GM11168 (cell line): ENCODE data around the gene SSBP4.

ENCODE experiments used
- in situ Hi-C: fragments of 300-500 bp; cut with MboI; formaldehyde crosslinking; loops from one replicate; pipeline ENCODE4 v1.12.0; 2022; ENCODE audit warnings: low sequenced_read_pairs; ENCODE audit not compliant: unreplicated experiment

SSBP4 gene

GRCh38 chr19:18431351-18432197 is 12.4 kb downstream of the SSBP4 start:
- in situ Hi-C loops, result no loop called here

- in situ Hi-C loops, result no loop called here
These were observed 13.2 kb downstream of the SSBP4 start for GRCh38 chr19:18432275-18433014.

GRCh38 chr19:18433015-18433691 is 14.0 kb downstream of the SSBP4 start:
- in situ Hi-C loops, result no loop called here

GRCh38 chr19:18433735-18434398 is 14.7 kb downstream of the SSBP4 start:
- in situ Hi-C loops, result no loop called here

GRCh38 chr19:18434411-18435175 is 15.4 kb downstream of the SSBP4 start:
- in situ Hi-C loops, result no loop called here

GRCh38 chr19:18435178-18435841 is 16.1 kb downstream of the SSBP4 start:
- in situ Hi-C loops, result no loop called here

GRCh38 chr19:18435842-18436670 is 16.9 kb downstream of the SSBP4 start:
- in situ Hi-C loops, result no loop called here

- in situ Hi-C loops, result no loop called here
These were observed 17.7 kb downstream of the SSBP4 start for GRCh38 chr19:18436671-18437490.

GRCh38 chr19:18437491-18438330 is 18.5 kb downstream of the SSBP4 start, which contains the start of gene ISYNA1:
ISYNA1 (minus strand) TSS chr19:18438133; CDS start chr19:18437979, 154 bp downstream.
- in situ Hi-C loops, result no loop called here

- in situ Hi-C loops, result no loop called here
These were observed 19.3 kb downstream of the SSBP4 start for GRCh38 chr19:18438331-18439024.

- in situ Hi-C loops, result no loop called here
These were observed 20.1 kb downstream of the SSBP4 start for GRCh38 chr19:18439025-18439909.

- in situ Hi-C loops, result no loop called here
These were observed 20.7 kb downstream of the SSBP4 start for GRCh38 chr19:18439910-18440237.

- in situ Hi-C loops, result no loop called here
These were observed 21.2 kb downstream of the SSBP4 start for GRCh38 chr19:18440415-18440877.

- in situ Hi-C loops, result no loop called here
These were observed 22.0 kb downstream of the SSBP4 start for GRCh38 chr19:18440936-18441803.
